Activated CD8-positive, alpha-beta memory T cell treated with anti-CD3 and anti-CD28 coated beads for 24 hours (primary cell): ENCODE data around the gene F10.
A peak's percentile ranks its signal among the peaks of the same experiment; 100 is the strongest.
"Not testable (repeated sequence)": the region's sequence is repeated elsewhere in the genome, so short reads cannot be mapped to it uniquely, and the experiment has no call there.

Experiments
- DNase-seq: peaks from one replicate; pipeline ENCODE4 v3.0.0-alpha.2; 2020

F10 gene

DNA sequence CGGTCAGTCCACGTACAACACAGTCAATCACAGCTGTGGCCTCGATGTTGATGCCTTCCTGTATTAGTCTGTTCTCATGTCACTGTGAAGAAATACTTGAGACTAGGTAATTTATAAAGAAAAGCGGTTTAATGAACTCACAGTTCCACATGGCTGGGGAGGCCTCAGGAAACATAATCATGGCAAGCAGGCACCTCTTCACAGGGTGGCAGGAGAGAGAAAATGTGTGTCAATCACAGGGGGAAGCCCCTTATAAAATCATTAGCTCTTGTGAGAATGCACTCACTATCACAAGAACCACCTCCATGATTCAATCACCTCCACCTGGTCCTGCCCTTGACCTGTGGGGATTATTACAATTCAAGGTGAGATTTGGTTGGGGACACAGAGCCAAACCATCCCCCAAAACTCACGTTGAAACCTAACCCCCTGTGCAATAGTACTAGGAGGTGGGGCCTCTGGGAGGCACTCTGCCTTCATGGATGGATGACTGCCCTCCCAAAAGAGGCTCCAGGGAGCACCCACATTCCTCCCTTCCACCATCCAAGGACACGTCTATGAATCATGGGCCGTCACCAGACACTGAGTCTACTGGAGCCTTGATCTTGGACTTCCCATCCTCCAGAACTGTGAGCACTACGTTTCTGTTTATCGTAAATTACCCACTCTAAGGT, 33.5 kb downstream of the F10 start:
- peak; percentile 28 for DNase-seq

- DNase-seq: peak; percentile 40
Measured at GRCh38 chr13:113157206-113157928, 34.8 kb downstream of the F10 start.

DNA sequence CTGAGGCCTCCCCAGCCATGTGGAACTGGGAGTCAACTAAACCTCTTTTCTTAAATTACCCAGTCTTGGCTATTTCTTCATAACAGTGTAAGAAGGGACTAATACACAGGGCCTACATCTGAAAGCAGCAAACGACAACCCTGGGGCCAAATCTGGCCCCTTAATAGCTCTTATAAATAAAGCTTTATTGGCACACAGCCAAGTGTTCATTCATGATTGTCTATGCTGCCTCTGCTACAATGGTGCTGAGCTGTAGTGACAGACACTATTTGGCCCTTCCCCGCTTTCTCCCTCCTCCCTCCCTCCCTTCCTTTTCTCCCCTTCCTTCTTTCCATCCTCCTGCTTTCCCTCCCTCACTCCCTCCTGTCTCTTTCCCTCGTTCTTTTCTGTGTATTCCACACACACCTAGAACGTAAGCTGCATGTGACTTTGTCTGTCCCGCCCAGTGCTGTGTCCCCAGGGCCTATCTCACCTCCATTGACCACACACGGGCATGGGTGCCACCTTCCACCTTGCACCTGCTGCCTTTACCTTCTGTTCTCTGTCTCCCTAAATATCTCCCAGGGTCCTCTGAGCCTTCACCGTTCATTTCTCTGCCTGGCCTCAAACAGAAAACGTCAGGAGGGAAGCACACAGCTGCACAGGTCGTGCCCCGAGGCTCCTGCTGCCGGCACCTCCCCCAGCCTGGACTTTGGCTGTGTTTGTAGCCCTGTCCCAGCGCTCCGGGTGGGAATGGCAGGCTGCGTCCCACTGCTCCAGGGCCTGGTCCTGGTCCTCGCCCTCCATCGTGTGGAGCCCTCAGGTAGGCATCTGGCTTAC, 35.5 kb downstream of the F10 start, which contains the start of gene PROZ:
TSS of gene PROZ (plus strand) at position 720 of the 819 bp plus-strand sequence. CDS start at position 733, 13 bp downstream.
- DNase-seq: peak; percentile 41

DNA sequence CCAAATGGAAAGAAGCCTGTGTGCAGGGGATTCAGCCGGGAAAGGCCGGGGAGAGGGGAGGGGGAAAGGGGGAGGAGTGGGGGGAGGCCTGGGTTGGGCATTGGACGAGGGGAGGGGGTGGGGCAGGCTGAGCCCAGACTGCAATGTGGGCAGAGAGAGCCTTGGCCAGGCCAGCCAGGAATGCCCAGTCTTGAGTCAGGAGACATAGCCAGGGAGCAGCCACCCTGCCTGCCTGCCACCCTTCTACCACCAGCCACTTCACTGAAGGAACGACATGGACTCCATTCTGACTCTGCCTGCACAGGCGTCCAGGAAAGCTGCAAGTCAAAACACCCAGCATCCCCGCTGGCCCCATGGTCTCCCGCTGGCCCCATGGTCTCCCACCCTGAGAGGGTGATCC, 36.3 kb downstream of the F10 start:
- no peak for DNase-seq

- no peak for DNase-seq
Measured at GRCh38 chr13:113159701-113160100, 37.1 kb downstream of the F10 start.

- peak; percentile 55 for DNase-seq
Measured at GRCh38 chr13:113160983-113161382, 38.4 kb downstream of the F10 start.

- DNase-seq: no peak
Measured at GRCh38 chr13:113161433-113161832, 38.8 kb downstream of the F10 start.

DNA sequence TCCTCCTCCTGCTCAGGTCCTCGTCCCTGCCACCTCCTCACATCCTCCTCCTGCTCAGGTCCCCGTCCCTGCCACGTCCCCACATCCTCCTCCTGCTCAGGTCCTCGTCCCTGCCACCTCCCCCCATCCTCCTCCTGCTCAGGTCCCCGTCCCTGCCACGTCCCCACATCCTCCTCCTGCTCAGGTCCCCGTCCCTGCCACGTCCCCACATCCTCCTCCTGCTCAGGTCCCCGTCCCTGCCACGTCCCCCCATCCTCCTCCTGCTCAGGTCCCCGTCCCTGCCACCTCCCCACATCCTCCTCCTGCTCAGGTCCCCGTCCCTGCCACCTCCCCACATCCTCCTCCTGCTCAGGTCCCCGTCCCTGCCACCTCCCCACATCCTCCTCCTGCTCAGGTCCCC, 39.4 kb downstream of the F10 start:
- DNase-seq: not testable (repeated sequence)

DNA sequence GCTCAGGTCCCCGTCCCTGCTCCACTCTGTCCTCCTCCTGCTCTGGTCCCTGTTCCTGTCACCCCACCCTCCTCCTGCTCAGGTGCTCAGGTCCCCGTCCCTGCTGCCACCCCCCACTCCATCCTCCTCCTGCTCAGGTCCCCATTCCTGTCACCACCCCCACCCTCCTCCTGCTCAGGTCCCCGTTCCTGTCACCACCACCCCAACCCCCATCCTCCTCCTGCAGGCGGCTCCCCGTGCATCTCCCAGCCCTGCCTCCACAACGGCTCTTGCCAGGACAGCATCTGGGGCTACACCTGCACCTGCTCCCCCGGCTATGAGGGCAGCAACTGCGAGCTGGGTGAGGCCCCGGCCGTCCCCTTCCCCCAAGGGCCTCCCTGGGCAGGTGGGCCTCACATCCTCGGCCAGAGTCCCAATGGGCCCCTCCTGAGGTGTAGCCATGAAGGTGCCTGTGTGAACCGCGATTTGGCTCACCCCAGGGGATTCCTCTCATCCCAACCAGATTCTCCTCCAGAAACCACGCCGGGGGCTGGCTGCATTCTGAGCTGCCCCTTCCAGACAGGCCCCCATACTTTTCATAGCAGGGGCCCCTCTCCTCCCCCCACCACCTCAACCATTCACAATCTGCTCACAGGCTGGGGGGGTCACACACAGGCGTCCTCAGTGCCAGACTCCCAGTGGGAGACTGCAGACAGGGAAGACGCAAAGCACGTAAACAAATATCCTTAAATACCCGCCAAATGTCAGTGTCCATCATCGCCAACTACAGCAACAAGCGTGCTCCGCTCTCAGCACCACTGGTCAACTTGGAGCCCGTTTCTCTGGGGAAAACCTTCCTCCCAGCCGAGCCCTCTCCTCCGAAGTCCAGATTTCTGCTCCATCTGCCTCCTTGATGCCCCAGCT, 40.4 kb downstream of the F10 start:
- no peak for DNase-seq

GRCh38 chr13:113164492-113164891, 41.9 kb downstream of the F10 start:
- no peak for DNase-seq

GRCh38 chr13:113166266-113166665, 43.7 kb downstream of the F10 start:
- no peak for DNase-seq

DNA sequence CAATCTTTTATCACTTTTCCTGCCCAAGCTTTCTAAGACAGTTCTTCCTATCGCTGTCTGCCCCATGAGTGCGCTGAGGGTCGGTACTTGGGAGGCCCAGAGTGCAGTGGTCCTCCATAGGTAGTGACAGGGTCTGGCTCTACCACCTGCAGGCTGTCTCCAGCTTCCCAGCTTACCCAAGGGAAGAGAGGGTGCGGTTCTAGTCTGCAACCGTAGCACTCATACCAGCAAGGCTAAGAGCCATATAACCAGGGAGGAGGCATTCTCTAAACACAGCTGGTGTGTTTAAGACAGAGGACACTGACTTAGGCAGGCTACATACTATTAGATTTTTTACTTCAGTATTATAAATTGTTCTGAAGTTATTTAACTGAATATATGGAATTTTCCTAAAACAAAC, 44.1 kb downstream of the F10 start:
- DNase-seq: no peak

- DNase-seq: no peak
Measured at GRCh38 chr13:113167155-113167554, 44.6 kb downstream of the F10 start.

GRCh38 chr13:113167575-113167974, 45.0 kb downstream of the F10 start:
- DNase-seq: no peak

DNA sequence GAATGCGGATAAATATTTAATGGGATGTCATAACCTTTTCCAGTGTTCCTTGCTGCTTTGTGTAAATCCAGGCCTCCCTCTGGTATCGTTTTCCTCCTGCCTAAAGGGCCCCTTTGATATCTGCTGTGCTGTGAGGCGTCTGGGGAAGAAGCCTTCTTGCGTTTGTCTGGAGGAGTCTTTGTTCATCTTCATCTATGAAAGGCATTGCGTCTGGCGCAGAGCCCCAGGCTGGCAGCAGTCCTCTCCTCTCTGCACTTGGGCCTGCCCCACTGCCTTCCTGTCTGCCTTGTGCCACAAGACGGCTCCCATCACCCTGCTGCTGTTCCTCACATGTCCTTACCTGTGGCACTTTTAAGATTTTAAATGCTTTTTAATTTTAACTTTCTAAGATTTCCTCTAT, 45.6 kb downstream of the F10 start:
- no peak for DNase-seq

DNA sequence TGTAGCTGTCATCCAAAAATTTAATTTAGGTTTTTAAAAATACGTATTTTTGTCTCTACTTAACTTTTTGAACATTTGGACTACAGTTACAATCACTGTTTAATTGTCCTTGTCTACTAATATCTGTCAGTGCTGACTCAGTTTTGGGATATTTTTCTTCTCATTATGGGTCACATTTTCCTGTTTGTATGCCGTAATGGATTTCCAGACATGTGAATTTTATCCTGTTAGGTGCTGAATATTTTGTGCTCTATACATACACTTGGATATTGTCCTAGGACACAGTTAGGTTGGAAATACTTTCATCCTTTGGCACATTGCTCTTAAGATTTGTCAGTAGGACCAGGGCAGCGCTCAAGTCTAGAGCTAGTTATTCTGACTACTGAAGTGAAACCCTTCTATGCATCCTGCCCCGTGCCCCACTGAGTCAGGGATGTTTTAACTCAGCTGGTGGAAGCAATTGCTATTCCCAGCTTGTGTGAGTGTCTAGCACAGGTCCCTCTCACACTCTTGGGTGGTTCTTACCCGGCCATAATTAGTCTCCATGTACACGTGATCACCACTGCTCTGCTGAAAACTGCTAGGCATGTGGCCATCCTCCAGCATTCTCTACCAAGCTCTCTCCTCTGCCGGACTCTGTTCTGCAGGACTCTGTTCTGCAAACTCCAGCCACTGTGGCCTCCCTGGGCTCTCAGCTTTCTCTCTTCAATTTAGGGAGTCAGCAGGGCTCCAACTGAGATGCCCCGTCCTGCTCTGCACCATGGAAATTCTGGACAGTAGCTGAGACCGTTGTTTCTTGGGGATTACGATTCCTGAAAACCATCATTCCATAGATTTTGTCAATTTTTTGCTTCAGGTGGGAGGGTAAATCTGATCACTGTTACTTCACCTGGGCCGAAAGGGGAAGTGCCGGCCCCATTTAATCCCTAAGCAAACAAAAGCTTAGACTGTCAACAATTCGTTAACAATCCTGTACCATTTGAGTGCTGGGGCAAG, 47.0 kb downstream of the F10 start:
- no peak for DNase-seq

DNA sequence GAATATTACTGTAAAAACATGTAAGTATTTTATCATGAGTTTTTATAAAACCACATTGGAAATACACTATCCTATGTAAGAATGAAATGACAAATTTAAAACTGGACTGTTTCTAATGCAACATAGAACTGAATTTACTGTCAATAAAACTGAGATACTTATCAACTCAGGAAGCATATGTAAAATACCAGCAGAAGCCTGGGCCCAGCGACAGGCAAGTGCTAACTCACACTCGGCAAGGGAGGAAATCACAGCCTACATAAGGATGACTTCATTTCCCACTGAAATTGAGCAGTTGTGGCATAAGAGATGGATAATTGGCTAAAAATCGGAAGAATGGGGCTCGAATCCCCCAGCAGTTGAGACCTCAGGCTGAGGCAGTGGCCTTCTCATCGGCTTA, 47.9 kb downstream of the F10 start:
- DNase-seq: no peak

DNA sequence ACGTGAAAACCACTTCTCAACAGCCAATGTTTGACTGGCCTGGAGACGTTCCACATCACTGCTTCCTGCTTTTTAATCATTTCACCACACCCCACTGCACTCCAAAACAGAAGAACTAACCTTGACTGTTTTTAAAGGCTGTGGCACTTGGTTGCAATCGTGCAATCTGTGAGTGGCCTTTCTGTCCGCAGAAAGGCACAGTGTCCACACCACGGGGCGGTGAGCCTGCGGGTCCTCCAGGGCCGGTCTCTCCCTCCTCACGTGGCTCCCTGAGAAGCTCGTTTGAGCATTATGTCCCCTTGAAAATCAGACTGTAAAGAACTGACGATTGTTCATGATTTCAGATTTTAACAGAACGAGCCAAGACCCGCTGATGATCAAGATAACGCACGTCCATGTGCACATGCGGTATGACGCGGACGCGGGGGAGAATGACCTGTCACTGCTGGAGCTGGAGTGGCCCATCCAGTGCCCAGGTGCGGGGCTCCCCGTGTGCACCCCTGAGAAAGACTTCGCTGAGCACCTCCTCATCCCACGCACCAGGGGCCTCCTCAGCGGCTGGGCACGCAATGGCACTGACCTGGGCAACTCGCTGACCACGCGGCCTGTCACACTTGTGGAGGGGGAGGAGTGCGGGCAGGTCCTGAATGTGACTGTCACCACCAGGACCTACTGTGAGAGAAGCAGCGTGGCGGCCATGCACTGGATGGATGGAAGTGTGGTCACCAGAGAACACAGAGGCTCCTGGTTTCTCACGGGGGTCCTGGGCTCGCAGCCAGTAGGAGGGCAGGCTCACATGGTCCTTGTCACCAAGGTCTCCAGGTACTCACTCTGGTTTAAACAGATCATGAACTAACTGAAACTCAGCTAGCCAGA, 48.9 kb downstream of the F10 start:
- no peak for DNase-seq

GRCh38 chr13:113172419-113172926, 49.9 kb downstream of the F10 start:
- no peak for DNase-seq

- no peak for DNase-seq
Measured at GRCh38 chr13:113176280-113176679, 53.7 kb downstream of the F10 start.
